HPDE6-E6E7 (cell line): Measurements from ENCODE around the gene IGFBP7.

ENCODE experiments used
- DNase-seq: peaks from one replicate; pipeline ENCODE4 v3.0.0; 2011; ENCODE audit warnings: missing footprints; ENCODE audit errors: extremely low spot score

The IGFBP7 gene

GRCh38 chr4:57131849-57132742 is 21.9 kb upstream of the IGFBP7 start:
- no peak for DNase-seq

- DNase-seq = no peak
These were observed 19.3 kb upstream of the IGFBP7 start for GRCh38 chr4:57129477-57129876.

- DNase-seq = no peak
These were observed 17.2 kb upstream of the IGFBP7 start for GRCh38 chr4:57127361-57127760.

- no peak for DNase-seq
These were observed 15.8 kb upstream of the IGFBP7 start for GRCh38 chr4:57125996-57126395.

- no peak for DNase-seq
These were observed 14.0 kb upstream of the IGFBP7 start for GRCh38 chr4:57124145-57124544.

GRCh38 chr4:57122959-57123358 is 12.8 kb upstream of the IGFBP7 start:
- DNase-seq = no peak

GRCh38 chr4:57119054-57119651 is 9.0 kb upstream of the IGFBP7 start:
- DNase-seq = no peak

- DNase-seq = no peak
These were observed 7.3 kb upstream of the IGFBP7 start for GRCh38 chr4:57117491-57117890.

GRCh38 chr4:57116245-57116644 is 6.1 kb upstream of the IGFBP7 start:
- DNase-seq = no peak

- DNase-seq = no peak
These were observed 4.8 kb upstream of the IGFBP7 start for GRCh38 chr4:57114973-57115372.

GRCh38 chr4:57113870-57114269 is 3.7 kb upstream of the IGFBP7 start:
- no peak for DNase-seq

GRCh38 chr4:57110640-57111511 is 691 bp upstream of the IGFBP7 start:
- no peak for DNase-seq

GRCh38 chr4:57109411-57109846 is 756 bp downstream of the IGFBP7 start:
- DNase-seq = no peak

GRCh38 chr4:57106181-57106580 is 4.0 kb downstream of the IGFBP7 start:
- no peak for DNase-seq

GRCh38 chr4:57104706-57105560 is 5.3 kb downstream of the IGFBP7 start:
- no peak for DNase-seq

- no peak for DNase-seq
These were observed 7.1 kb downstream of the IGFBP7 start for GRCh38 chr4:57103051-57103450.

- no peak for DNase-seq
These were observed 8.0 kb downstream of the IGFBP7 start for GRCh38 chr4:57102050-57102624.

GRCh38 chr4:57100979-57101651 is 9.1 kb downstream of the IGFBP7 start:
- DNase-seq = no peak

GRCh38 chr4:57099363-57099762 is 10.8 kb downstream of the IGFBP7 start:
- no peak for DNase-seq

GRCh38 chr4:57098941-57099340 is 11.2 kb downstream of the IGFBP7 start:
- no peak for DNase-seq
